ENCODE results near the gene FLACC1.

DNA sequence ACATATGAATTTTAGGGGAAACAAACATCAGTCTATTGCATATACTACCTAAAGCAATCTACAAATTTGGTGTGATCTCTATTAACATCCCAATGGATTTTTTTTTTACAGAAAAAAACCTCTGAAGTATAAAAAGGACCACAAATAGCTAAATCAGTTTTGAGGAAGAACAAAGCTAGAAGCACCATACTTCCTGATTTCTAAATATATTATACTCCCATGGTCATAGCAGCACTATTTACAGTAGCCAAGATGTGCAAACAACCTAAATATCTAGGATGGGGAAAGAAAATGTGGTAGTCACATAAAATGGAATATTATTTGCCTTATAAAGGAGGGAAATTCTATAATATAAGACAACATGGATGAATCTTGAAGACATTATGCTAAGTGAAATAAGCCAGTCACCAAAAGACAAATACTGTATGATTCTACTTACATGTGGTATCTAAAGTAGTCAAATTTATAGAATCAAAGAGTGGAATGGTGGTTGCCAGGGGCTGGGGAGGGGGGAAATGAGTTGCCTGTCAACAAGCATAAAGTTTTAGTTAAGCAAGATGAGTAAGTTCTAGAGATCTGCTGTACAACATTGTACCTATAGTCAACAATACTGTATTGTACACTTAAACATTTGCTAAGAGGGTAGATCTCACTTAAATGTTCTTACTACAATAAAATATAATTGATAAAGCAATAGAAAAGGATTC is 114.4 kb downstream of the FLACC1 start:
- TF ChIP-seq, protein P1, sequence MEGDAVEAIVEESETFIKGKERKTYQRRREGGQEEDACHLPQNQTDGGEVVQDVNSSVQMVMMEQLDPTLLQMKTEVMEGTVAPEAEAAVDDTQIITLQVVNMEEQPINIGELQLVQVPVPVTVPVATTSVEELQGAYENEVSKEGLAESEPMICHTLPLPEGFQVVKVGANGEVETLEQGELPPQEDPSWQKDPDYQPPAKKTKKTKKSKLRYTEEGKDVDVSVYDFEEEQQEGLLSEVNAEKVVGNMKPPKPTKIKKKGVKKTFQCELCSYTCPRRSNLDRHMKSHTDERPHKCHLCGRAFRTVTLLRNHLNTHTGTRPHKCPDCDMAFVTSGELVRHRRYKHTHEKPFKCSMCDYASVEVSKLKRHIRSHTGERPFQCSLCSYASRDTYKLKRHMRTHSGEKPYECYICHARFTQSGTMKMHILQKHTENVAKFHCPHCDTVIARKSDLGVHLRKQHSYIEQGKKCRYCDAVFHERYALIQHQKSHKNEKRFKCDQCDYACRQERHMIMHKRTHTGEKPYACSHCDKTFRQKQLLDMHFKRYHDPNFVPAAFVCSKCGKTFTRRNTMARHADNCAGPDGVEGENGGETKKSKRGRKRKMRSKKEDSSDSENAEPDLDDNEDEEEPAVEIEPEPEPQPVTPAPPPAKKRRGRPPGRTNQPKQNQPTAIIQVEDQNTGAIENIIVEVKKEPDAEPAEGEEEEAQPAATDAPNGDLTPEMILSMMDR (IDR thresholded peaks at IDR 0.05), result no peak
- no peak for TF ChIP-seq POLR2A (IDR thresholded peaks at IDR 0.05)

Data from lower leg skin (tissue), 3 donors.